Activated CD4-positive, alpha-beta T cell treated with anti-CD3 and anti-CD28 coated beads, Interleukin-2, amount 50 U/mL, for 4 hours (primary cell): Measurements from ENCODE around the gene TNS1.
"Not testable (repeated sequence)": the region's sequence is repeated elsewhere in the genome, so short reads cannot be mapped to it uniquely, and the experiment has no call there.

Experiments
- DNase-seq, 2 experiments: peaks; one replicate each; pipeline ENCODE4 v3.0.0-alpha.2; 2020

TNS1 gene

GRCh38 chr2:218002845-218003180, at the start of gene TNS1:
TSS of gene TNS1 (minus strand) at chr2:218002995. CDS start at chr2:218002872, 123 bp downstream.
- DNase-seq: no peak

- DNase-seq: no peak
These were observed 49.1 kb upstream of the TNS1 start for GRCh38 chr2:218051903-218052302.

GRCh38 chr2:218047536-218048225, 44.9 kb upstream of the TNS1 start:
- no peak for DNase-seq

- DNase-seq: no peak
These were observed 43.4 kb upstream of the TNS1 start for GRCh38 chr2:218046238-218046637.

GRCh38 chr2:218044599-218044998, 41.8 kb upstream of the TNS1 start:
- not testable (repeated sequence) for DNase-seq

- no peak for DNase-seq
These were observed 40.9 kb upstream of the TNS1 start for GRCh38 chr2:218043701-218044109.

- DNase-seq: no peak
These were observed 40.3 kb upstream of the TNS1 start for GRCh38 chr2:218043100-218043499.

GRCh38 chr2:218041302-218042168, 38.7 kb upstream of the TNS1 start:
- no peak for DNase-seq

GRCh38 chr2:218040883-218041282, 38.1 kb upstream of the TNS1 start:
- no peak for DNase-seq

GRCh38 chr2:218039171-218039570, 36.4 kb upstream of the TNS1 start:
- no peak for DNase-seq

GRCh38 chr2:218036371-218036770, 33.6 kb upstream of the TNS1 start:
- no peak for DNase-seq

GRCh38 chr2:218035463-218036100, 32.8 kb upstream of the TNS1 start:
- DNase-seq: no peak

- DNase-seq: peak; percentile 41 to 48
These were observed 31.9 kb upstream of the TNS1 start for GRCh38 chr2:218034497-218035213.

GRCh38 chr2:218033590-218034496, 31.0 kb upstream of the TNS1 start:
- no peak for DNase-seq

- DNase-seq: no peak
These were observed 30.4 kb upstream of the TNS1 start for GRCh38 chr2:218033208-218033589.

- no peak for DNase-seq
These were observed 29.8 kb upstream of the TNS1 start for GRCh38 chr2:218032336-218033171.

- no peak for DNase-seq
These were observed 29.0 kb upstream of the TNS1 start for GRCh38 chr2:218031771-218032257.

GRCh38 chr2:218031261-218031660, 28.5 kb upstream of the TNS1 start:
- DNase-seq: no peak

- DNase-seq: no peak
These were observed 27.8 kb upstream of the TNS1 start for GRCh38 chr2:218030409-218031195.
